Mesenchymal stem cell (in vitro differentiated cells and primary cell): ENCODE data around the gene KCNQ2.

ENCODE experiments used
- DNase-seq: peaks from one replicate; pipeline ENCODE4 v3.0.0-alpha.2; 2013
- H2AFZ ChIP-seq: one replicate; pipeline ENCODE4 v1.6.1; 2013; ENCODE audit warnings: low read depth, mild to moderate bottlenecking, control low read depth, inconsistent platforms, low read length, moderate library complexity
- H2AK5ac ChIP-seq: 2 replicates; pipeline ENCODE4 v1.6.1; 2013; ENCODE audit warnings: low read length, moderate library complexity, mild to moderate bottlenecking, inconsistent platforms; ENCODE audit not compliant: severe bottlenecking
- H2BK120ac ChIP-seq: one replicate; pipeline ENCODE4 v1.6.1; 2013; ENCODE audit warnings: low read depth, mild to moderate bottlenecking, inconsistent platforms, low read length, moderate library complexity
- H2BK12ac ChIP-seq, 2 experiments: one replicate each; pipeline ENCODE4 v1.6.1; 2013; ENCODE audit warnings: inconsistent platforms in 2 of 2, low read length in 2 of 2, mild to moderate bottlenecking in 2 of 2, moderate library complexity in 2 of 2, control low read depth in 1 of 2
- H2BK15ac ChIP-seq: one replicate; pipeline ENCODE4 v1.6.1; 2013; ENCODE audit warnings: mild to moderate bottlenecking, low read depth, inconsistent platforms; ENCODE audit not compliant: poor library complexity, severe bottlenecking
- H2BK5ac ChIP-seq: 2 replicates; pipeline ENCODE4 v1.6.1; 2013; ENCODE audit warnings: low read depth, mild to moderate bottlenecking, low read length, control low read depth, inconsistent platforms; ENCODE audit not compliant: poor library complexity, severe bottlenecking
- H3K14ac ChIP-seq, 2 experiments: one replicate each; pipeline ENCODE4 v1.6.1; 2013; ENCODE audit warnings: inconsistent platforms in 2 of 2, low read length in 2 of 2, control low read depth in 1 of 2, mild to moderate bottlenecking in 1 of 2, moderate library complexity in 1 of 2
- H3K18ac ChIP-seq, 2 experiments: one replicate each; pipeline ENCODE4 v1.6.1; 2013; ENCODE audit warnings: inconsistent platforms in 2 of 2, low read length in 2 of 2, control low read depth in 1 of 2, low read depth in 1 of 2, mild to moderate bottlenecking in 1 of 2
- H3K23ac ChIP-seq, 2 experiments: one replicate each; pipeline ENCODE4 v1.6.1; 2013; ENCODE audit warnings: inconsistent platforms in 2 of 2, low read length in 2 of 2, mild to moderate bottlenecking in 2 of 2, moderate library complexity in 2 of 2, control low read depth in 1 of 2
- H3K27ac ChIP-seq: 2 replicates; pipeline ENCODE4 v1.5.1; 2013; ENCODE audit warnings: mild to moderate bottlenecking, moderate library complexity, low read length, control low read depth, inconsistent platforms; ENCODE audit not compliant: poor library complexity, severe bottlenecking
- H3K27me3 ChIP-seq, 2 experiments: 2 replicates each; pipeline versions ENCODE4 v1.6.1 to v1.7.0; 2013; ENCODE audit warnings: low read length in 2 of 2, mild to moderate bottlenecking in 2 of 2, moderate library complexity in 2 of 2, control low read depth in 1 of 2, inconsistent platforms in 1 of 2; ENCODE audit not compliant: control insufficient read depth in 1 of 2, insufficient read depth in 1 of 2
- H3K36me3 ChIP-seq, 2 experiments: 2 replicates each; pipeline versions ENCODE4 v1.6.1 to v1.7.0; 2013; ENCODE audit warnings: low read length in 2 of 2, control low read depth in 1 of 2, inconsistent platforms in 1 of 2, low read depth in 1 of 2, mild to moderate bottlenecking in 1 of 2; ENCODE audit not compliant: insufficient read depth in 2 of 2, control insufficient read depth in 1 of 2
- H3K4ac ChIP-seq, 2 experiments: one replicate each; pipeline ENCODE4 v1.6.1; 2013; ENCODE audit warnings: inconsistent platforms in 2 of 2, low read length in 2 of 2, mild to moderate bottlenecking in 2 of 2, moderate library complexity in 2 of 2, control low read depth in 1 of 2, low read depth in 1 of 2
- H3K4me1 ChIP-seq: 2 replicates; pipeline ENCODE4 v1.6.1; 2013; ENCODE audit warnings: low read depth, low read length, control low read depth; ENCODE audit not compliant: control insufficient read depth, insufficient read depth
- H3K4me2 ChIP-seq: 2 replicates; pipeline ENCODE4 v1.6.1; 2013; ENCODE audit warnings: low read length, mild to moderate bottlenecking, inconsistent platforms; ENCODE audit not compliant: poor library complexity, severe bottlenecking
- H3K4me3 ChIP-seq, 2 experiments: 2 replicates each; pipeline versions ENCODE4 v1.5.1 to v1.7.0; 2013; ENCODE audit warnings: low read length in 2 of 2, mild to moderate bottlenecking in 2 of 2, control low read depth in 1 of 2, low read depth in 1 of 2; ENCODE audit not compliant: insufficient read depth in 1 of 2
- H3K79me1 ChIP-seq: replicated peaks from 2 replicates; pipeline ENCODE4 v1.6.1; 2013; ENCODE audit warnings: mild to moderate bottlenecking, control low read depth, low read length, inconsistent platforms; ENCODE audit not compliant: poor library complexity, severe bottlenecking
- H3K9ac ChIP-seq: 2 replicates; pipeline ENCODE4 v1.7.0; 2013; ENCODE audit warnings: mild to moderate bottlenecking, low read length, moderate library complexity
- H3K9me3 ChIP-seq: 2 replicates; pipeline ENCODE4 v1.7.0; 2013; ENCODE audit warnings: mild to moderate bottlenecking, low read length; ENCODE audit not compliant: control insufficient read depth
- H4K8ac ChIP-seq: one replicate; pipeline ENCODE4 v1.6.1; 2013; ENCODE audit warnings: inconsistent platforms, mild to moderate bottlenecking, low read length, moderate library complexity
- H4K91ac ChIP-seq: one replicate; pipeline ENCODE4 v1.6.1; 2013; ENCODE audit warnings: mild to moderate bottlenecking, low read length, inconsistent platforms
- WGBS: methylation state at CpG from one replicate; pipeline ENCODE4 v1.1.7; 2013; ENCODE audit warnings: mixed read lengths; 5-methylcytosine and 5-hydroxymethylcytosine counted together

KCNQ2 gene

DNA sequence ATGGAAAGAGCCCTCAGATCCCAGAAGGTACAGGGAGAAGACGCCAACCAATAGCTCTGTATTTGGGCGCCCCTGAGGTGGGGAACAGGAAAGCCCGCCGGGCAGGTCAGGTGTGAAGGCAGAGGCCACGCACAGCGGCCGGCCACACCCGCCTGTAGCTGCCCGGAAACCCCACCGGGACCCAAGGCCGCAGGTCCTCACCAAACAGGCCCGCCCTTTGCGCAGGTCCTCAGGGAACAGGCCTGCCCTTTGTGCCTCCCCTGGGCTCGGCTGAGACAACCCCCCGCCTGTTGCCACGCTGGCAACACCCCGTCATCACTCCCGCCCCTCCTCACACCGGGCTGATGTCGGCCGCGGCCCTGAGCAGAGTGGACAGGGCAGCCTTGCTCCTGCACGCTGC is 66.4 kb downstream of the KCNQ2 start:
- H3K4me2 ChIP-seq, result no peak overlapping the region
- peaks cover 4% of the 10 kb centered on the region for H3K4me1 ChIP-seq
- no peaks in the 10 kb centered on the region for H3K9me3 ChIP-seq
- H3K27me3 ChIP-seq, result peaks cover 0 to 35% of the 10 kb centered on the region in 2 experiments
- H3K79me1 ChIP-seq, result no peaks in the 10 kb centered on the region
- H3K14ac ChIP-seq, result no peak overlapping the region
- H2BK15ac ChIP-seq, result no peak overlapping the region
- no peak overlapping the region for H3K23ac ChIP-seq
- H2BK120ac ChIP-seq, result no peak overlapping the region
- no peak overlapping the region for H3K4me3 ChIP-seq
- 90% methylated on average over 23 of the region's 23 CpGs for WGBS
- no peak overlapping the region for H3K27ac ChIP-seq
- no peak overlapping the region for H4K91ac ChIP-seq
- no peak overlapping the region for H2AK5ac ChIP-seq
- no peak overlapping the region for H4K8ac ChIP-seq
- H3K36me3 ChIP-seq, result no peaks in the 10 kb centered on the region
- H3K18ac ChIP-seq, result no peak overlapping the region
- no peak overlapping the region for H2BK12ac ChIP-seq
- H2AFZ ChIP-seq, result no peak overlapping the region
- H3K9ac ChIP-seq, result no peak overlapping the region
- no peak for DNase-seq
- H2BK5ac ChIP-seq, result no peak overlapping the region
- H3K4ac ChIP-seq, result no peak overlapping the region

DNA sequence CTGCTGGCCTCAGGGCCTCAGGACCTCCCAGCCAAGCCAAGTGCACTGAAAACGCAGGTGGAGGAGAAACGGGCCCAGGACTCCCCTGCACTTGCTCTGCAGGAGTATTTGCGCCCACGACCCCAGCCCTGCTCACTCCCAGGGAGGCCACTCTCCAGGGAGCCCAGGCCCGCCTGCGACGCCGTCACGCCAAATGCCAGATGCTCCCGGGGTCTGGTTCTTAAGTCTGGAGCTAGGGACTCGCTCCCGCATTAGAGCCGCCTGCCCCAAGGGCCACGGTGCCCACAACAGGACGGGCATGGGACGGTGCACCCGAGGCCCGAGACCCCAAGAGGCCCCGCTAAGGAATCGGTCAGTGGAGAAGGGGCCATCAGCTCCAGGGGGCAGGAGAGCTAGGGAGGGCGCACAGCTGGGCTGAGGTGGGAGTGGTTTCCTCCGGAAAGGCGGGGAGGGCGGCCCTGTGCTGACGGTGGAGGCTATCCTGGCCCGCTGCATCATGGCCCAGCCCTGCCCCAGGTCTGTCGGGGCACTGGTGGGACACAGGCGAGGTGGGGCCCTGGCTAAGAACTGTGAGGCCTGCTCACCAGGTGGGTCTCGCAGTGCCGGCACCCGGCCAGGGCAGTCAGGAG is 67.2 kb downstream of the KCNQ2 start:
- Histone ChIP-seq H4K8ac (no peak overlapping the region), H3K27ac (no peak overlapping the region), H3K4me3 (no peak overlapping the region), H3K9me3 (no peaks in the 10 kb centered on the region), H3K14ac (no peak overlapping the region), H3K4ac (no peak overlapping the region), H2BK15ac (no peak overlapping the region), H3K79me1 (no peaks in the 10 kb centered on the region), H3K4me1 (peaks cover 4% of the 10 kb centered on the region), H2BK5ac (no peak overlapping the region), H3K23ac (no peak overlapping the region), H3K4me2 (no peak overlapping the region), H3K36me3 (no peaks in the 10 kb centered on the region), H3K18ac (no peak overlapping the region), H2AK5ac (no peak overlapping the region), H3K27me3 (peaks cover 0 to 27% of the 10 kb centered on the region in 2 experiments), H2AFZ (no peak overlapping the region), H2BK120ac (no peak overlapping the region), H4K91ac (no peak overlapping the region), H3K9ac (no peak overlapping the region), H2BK12ac (no peak overlapping the region)
- DNase-seq, result no peak
- WGBS, result 81% methylated on average over 31 of the region's 31 CpGs

DNA sequence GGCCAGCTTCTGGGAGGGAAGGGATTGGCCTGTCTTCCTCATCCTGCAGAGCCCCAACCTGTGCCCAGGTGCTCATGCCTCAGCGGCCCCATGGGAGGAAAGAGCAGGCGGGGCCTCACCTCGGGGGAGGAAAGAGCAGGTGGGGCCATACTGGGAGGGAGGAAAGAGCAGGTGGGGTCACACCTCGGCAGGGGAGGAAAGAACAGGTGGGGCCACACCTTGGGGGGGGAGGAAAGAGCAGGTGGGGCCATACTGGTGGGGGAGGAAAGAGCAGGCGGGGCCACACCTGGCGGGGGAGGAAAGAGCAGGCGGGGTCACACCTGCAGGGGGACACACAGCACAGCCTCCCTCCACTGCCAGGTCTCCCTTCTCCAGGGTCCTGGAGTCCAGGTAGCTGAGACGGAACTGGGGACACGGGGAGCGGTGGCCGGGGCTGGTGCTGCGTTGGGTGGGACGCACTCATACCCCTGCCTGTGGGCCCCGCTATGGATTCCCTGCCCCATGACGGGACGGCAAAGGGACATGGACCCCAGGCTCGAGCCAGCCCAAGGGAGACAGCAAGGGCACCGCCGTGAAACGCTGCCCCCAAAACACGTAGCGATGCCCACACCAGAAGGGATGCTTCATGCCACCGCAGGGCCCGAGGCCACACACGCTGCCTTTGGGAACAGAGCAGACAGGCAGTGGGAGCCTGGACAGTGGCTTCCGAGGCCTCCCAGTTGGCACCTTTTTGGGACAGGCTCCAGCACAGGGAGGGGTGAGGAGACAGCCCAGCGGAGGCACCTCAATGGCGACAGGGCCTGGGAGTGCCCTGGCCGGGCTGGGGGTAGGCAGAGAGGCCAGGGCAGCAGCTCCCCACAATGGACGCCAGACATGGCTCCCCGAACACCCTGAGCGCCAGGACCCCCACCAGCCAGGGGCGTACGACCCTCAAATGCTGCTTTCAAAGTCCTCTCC is 68.0 kb downstream of the KCNQ2 start:
- no peak overlapping the region for H2AFZ ChIP-seq
- no peak overlapping the region for H3K9ac ChIP-seq
- H3K27me3 ChIP-seq, result peaks cover 0 to 26% of the 10 kb centered on the region in 2 experiments
- H3K27ac ChIP-seq, result no peak overlapping the region
- no peak for DNase-seq
- WGBS, result 79% methylated on average over 32 of the region's 34 CpGs
- H3K4me1 ChIP-seq, result peaks cover 4% of the 10 kb centered on the region
- H2BK5ac ChIP-seq, result no peak overlapping the region
- no peak overlapping the region for H4K91ac ChIP-seq
- no peak overlapping the region for H2BK12ac ChIP-seq
- no peak overlapping the region for H2BK120ac ChIP-seq
- no peak overlapping the region for H3K23ac ChIP-seq
- H3K9me3 ChIP-seq, result no peaks in the 10 kb centered on the region
- no peaks in the 10 kb centered on the region for H3K36me3 ChIP-seq
- no peak overlapping the region for H3K14ac ChIP-seq
- H3K4ac ChIP-seq, result no peak overlapping the region
- no peak overlapping the region for H3K4me3 ChIP-seq
- H2BK15ac ChIP-seq, result no peak overlapping the region
- no peaks in the 10 kb centered on the region for H3K79me1 ChIP-seq
- H2AK5ac ChIP-seq, result no peak overlapping the region
- H4K8ac ChIP-seq, result no peak overlapping the region
- no peak overlapping the region for H3K18ac ChIP-seq
- no peak overlapping the region for H3K4me2 ChIP-seq

DNA sequence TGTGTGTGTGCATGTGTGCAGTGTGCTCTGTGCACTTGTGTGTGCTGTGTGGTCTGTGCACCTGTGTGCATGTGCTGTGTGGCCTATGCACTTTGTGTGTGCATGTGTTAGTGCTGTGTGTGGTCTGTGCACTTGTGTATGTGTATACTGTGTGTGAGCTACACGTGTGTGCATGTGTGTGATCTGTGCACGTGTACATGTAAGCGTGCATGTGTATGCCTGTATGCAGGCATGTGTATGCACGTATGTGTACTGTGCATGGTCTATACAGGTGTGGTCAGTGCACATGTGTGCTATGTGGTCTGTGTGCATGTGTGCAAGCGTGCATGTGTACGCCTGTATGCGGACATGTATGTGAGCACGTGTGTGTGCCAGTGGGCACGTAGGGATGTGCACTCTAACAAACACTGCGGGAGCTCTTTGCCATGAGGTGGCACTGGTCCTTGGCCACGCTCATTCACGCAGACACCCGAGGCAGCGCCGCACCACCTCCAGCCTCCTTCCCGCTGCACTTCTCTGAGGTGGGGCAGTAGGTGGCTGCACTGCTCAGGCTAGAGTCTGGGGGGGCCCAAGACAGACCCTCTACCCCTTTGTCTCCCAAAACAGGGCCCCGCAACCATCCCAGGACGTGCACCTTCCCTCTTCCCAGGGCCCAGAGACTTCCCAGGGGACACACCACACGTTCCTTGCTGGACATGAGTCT is 68.9 kb downstream of the KCNQ2 start:
- no peak overlapping the region for H2BK120ac ChIP-seq
- H3K9ac ChIP-seq, result no peak overlapping the region
- no peak overlapping the region for H2BK5ac ChIP-seq
- no peak for DNase-seq
- no peaks in the 10 kb centered on the region for H3K9me3 ChIP-seq
- H3K14ac ChIP-seq, result peak overlapping the region in 1 of 2 experiments; percentile 61
- no peak overlapping the region for H2BK15ac ChIP-seq
- no peak overlapping the region for H2BK12ac ChIP-seq
- H3K27me3 ChIP-seq, result peaks cover 0 to 26% of the 10 kb centered on the region in 2 experiments
- peak overlapping the region in 1 of 2 experiments; percentile 14 for H3K4me3 ChIP-seq
- no peaks in the 10 kb centered on the region for H3K36me3 ChIP-seq
- no peak overlapping the region for H3K27ac ChIP-seq
- no peak overlapping the region for H3K23ac ChIP-seq
- H3K79me1 ChIP-seq, result no peaks in the 10 kb centered on the region
- H3K18ac ChIP-seq, result no peak overlapping the region
- peaks cover 4% of the 10 kb centered on the region for H3K4me1 ChIP-seq
- H3K4me2 ChIP-seq, result no peak overlapping the region
- H4K91ac ChIP-seq, result no peak overlapping the region
- 87% methylated on average over 19 of the region's 19 CpGs for WGBS
- no peak overlapping the region for H2AFZ ChIP-seq
- H2AK5ac ChIP-seq, result no peak overlapping the region
- H3K4ac ChIP-seq, result no peak overlapping the region
- H4K8ac ChIP-seq, result no peak overlapping the region
